Ishikawa (cell line): ENCODE data around the gene KIF26B.

Experiments used
- CEBPB ChIP-seq: IDR thresholded peaks from 2 replicates; pipeline ENCODE4 v1.6.1; 2012
- CREB1 ChIP-seq: IDR thresholded peaks from 2 replicates; pipeline ENCODE4 v1.6.1; 2012; ENCODE audit warnings: low read depth
- EGR1 ChIP-seq: IDR thresholded peaks from 2 replicates; pipeline ENCODE4 v1.6.1; 2012
- EP300 ChIP-seq: IDR thresholded peaks from 2 replicates; pipeline ENCODE4 v1.6.1; 2012; ENCODE audit warnings: borderline replicate concordance
- FOXM1 ChIP-seq: IDR thresholded peaks from 2 replicates; pipeline ENCODE4 v1.6.1; 2012; ENCODE audit warnings: low read depth, borderline replicate concordance
- NFIC ChIP-seq: IDR thresholded peaks from 2 replicates; pipeline ENCODE4 v1.6.1; 2012
- RAD21 ChIP-seq: IDR thresholded peaks from 2 replicates; pipeline ENCODE4 v1.6.1; 2012; ENCODE audit warnings: low read depth
- TAF1 ChIP-seq: IDR thresholded peaks from 2 replicates; pipeline ENCODE4 v1.6.1; 2012; ENCODE audit warnings: low read depth, mild to moderate bottlenecking
- TCF12 ChIP-seq: IDR thresholded peaks from 2 replicates; pipeline ENCODE4 v1.6.1; 2012; ENCODE audit warnings: low read depth
- TEAD4 ChIP-seq: IDR thresholded peaks from 2 replicates; pipeline ENCODE4 v1.6.1; 2012
- YY1 ChIP-seq: IDR thresholded peaks from 2 replicates; pipeline ENCODE4 v1.6.1; 2012; ENCODE audit warnings: low read depth
- TF ChIP-seq, protein P1 (sequence below): IDR thresholded peaks from 2 replicates; pipeline ENCODE4 v1.6.1; 2012; ENCODE audit warnings: low read depth, mild to moderate bottlenecking
- TF ChIP-seq, protein P2 (sequence below): IDR thresholded peaks from 2 replicates; pipeline ENCODE4 v1.6.1; 2012
- TF ChIP-seq, protein P3 (sequence below): IDR thresholded peaks from 2 replicates; pipeline ENCODE4 v1.6.1; 2012

DNA sequence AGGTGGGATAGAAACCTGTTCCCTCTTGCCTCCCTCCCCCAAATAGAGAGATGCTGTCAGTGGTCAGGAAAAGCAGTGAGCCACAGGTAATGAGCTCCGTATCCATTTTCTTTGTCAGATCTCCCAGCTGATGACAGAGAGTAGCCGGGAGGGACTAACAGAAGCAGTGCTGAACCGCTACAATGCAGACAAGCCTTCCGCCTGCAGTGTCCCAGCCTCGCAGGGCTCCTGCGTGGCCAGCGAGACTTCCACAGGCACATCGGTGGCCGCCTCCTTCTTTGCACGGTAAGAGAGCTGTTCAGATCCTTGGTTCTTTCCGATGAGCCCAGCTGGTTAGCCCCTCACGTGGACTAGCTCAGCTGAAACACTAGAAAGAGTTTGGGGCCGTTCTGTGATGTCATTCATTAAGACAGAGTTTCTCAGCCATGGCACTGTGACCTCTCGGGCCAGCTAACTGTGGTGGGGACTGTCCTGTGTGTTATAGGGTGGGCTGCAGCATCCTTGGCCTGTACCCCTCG is 264.7 kb downstream of the KIF26B start:
- TF ChIP-seq, protein P1, sequence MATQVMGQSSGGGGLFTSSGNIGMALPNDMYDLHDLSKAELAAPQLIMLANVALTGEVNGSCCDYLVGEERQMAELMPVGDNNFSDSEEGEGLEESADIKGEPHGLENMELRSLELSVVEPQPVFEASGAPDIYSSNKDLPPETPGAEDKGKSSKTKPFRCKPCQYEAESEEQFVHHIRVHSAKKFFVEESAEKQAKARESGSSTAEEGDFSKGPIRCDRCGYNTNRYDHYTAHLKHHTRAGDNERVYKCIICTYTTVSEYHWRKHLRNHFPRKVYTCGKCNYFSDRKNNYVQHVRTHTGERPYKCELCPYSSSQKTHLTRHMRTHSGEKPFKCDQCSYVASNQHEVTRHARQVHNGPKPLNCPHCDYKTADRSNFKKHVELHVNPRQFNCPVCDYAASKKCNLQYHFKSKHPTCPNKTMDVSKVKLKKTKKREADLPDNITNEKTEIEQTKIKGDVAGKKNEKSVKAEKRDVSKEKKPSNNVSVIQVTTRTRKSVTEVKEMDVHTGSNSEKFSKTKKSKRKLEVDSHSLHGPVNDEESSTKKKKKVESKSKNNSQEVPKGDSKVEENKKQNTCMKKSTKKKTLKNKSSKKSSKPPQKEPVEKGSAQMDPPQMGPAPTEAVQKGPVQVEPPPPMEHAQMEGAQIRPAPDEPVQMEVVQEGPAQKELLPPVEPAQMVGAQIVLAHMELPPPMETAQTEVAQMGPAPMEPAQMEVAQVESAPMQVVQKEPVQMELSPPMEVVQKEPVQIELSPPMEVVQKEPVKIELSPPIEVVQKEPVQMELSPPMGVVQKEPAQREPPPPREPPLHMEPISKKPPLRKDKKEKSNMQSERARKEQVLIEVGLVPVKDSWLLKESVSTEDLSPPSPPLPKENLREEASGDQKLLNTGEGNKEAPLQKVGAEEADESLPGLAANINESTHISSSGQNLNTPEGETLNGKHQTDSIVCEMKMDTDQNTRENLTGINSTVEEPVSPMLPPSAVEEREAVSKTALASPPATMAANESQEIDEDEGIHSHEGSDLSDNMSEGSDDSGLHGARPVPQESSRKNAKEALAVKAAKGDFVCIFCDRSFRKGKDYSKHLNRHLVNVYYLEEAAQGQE: no peak
- TF ChIP-seq, protein P2, sequence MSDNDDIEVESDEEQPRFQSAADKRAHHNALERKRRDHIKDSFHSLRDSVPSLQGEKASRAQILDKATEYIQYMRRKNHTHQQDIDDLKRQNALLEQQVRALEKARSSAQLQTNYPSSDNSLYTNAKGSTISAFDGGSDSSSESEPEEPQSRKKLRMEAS: no peak
- TF ChIP-seq NFIC (no peak), EP300 (no peak), YY1 (no peak), RAD21 (no peak), TCF12 (no peak), TEAD4 (no peak), CREB1 (no peak), FOXM1 (no peak), CEBPB (no peak), EGR1 (no peak), TAF1 (no peak)
- TF ChIP-seq, protein P3, sequence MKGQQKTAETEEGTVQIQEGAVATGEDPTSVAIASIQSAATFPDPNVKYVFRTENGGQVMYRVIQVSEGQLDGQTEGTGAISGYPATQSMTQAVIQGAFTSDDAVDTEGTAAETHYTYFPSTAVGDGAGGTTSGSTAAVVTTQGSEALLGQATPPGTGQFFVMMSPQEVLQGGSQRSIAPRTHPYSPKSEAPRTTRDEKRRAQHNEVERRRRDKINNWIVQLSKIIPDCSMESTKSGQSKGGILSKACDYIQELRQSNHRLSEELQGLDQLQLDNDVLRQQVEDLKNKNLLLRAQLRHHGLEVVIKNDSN: no peak
